HG03095 (cell line): ENCODE data around the gene ARHGAP18.
"Not testable (repeated sequence)": the region's sequence is repeated elsewhere in the genome, so short reads cannot be mapped to it uniquely, and the experiment has no call there.

Experiments
- ATAC-seq: cut with Tn5 transposase; IDR thresholded peaks from one replicate; pipeline ENCODE4 v1.9.1; 2021; ENCODE audit warnings: moderate library complexity; ENCODE audit not compliant: unreplicated experiment

Gene ARHGAP18

DNA sequence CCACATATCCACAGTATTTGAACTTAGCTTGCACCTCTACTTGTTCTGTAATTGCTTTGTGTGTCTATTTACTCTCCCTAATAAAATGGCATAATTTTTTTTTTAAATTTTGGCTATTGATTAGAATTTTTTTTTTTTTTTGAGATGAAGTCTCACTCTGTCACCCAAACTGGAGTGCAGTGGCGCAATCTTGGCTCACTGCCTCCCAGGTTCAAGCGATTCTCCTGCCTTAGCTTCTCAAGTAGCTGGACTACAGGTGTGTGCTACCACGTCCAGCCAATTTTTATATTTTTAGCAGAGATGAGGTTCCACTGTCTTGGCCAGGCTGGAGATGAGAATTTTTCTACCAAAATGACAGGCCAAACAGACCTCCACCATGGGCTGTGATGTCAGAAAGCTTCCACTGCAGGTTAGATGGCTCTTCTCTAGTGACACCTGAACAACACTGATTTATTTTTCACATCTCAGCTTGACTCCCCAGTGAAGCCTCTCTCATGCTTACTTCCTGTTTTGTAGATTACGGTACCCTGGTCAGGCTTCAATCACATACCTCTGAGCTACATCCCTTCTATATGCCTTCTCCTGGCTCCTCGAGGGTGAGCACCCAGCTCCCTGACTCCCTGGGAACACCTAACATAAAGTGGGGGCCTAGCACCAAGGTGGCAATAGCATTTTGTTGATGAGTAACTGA is 112.8 kb downstream of the ARHGAP18 start:
- no peak for ATAC-seq

DNA sequence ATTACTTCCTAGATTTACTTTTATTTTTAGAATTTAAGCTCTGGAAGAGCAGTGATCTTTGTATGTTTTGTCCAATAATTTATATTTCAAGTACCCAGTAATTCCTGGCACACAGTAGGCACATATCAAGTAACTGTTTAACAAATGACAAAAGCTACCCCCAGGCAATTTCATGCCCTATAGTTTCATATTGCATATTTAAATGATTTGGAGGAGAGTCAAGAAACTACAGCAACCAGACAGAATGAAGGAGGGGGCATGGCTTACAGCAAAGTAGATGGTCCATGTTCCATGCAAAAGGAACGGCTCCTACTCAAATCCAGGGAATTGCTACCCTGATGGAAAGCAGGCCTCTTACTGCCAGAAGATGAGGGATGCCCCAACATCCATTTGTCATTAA is 113.5 kb downstream of the ARHGAP18 start:
- ATAC-seq, result no peak

DNA sequence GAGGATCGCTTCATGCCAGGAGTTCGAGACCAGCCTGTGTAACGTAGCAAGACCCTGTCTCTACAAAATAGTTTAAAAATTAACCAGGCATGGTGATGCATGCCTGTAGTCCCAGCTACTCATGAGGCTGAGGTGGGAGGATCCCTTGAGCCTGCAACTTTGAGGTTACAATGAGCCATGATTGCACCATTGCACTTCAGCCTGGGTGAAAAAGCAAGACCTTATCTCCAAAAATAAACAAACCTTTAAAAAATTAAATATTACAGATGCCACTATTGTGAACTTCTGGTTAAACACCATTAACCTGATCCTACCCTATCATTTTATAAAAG is 116.8 kb downstream of the ARHGAP18 start:
- no peak for ATAC-seq

DNA sequence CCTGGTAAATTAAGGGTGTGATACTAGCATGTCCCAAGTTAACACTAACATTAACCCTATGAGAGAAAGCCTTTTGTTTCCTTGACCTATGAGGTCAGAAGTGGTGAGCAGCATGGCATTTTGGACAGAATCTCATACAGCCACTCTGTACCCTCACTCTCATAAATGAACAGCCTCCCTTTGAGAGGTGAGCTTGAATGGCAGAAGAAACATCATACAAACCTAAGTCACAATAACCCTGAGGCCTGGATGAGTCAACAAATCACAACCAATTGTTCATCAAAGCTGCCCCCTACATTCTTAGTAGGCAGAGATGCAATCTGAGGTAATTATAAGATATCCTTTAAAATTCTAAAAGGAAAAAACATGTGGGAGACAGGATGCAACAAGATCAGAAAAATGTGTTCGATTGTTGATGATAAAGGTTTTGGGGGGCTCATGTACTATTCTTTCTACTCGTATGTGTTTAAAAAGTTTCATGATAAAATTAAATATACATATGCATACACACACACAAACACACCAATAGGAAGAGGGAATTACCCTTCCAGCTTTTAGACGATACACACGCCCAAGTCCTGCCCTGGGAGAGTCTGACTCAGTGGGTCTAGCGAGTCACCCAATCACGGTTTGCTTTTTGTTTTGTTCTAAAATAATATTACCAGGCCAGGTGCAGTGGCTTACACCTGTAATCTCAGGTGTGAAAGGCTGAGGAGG is 117.3 kb downstream of the ARHGAP18 start:
- no peak for ATAC-seq

DNA sequence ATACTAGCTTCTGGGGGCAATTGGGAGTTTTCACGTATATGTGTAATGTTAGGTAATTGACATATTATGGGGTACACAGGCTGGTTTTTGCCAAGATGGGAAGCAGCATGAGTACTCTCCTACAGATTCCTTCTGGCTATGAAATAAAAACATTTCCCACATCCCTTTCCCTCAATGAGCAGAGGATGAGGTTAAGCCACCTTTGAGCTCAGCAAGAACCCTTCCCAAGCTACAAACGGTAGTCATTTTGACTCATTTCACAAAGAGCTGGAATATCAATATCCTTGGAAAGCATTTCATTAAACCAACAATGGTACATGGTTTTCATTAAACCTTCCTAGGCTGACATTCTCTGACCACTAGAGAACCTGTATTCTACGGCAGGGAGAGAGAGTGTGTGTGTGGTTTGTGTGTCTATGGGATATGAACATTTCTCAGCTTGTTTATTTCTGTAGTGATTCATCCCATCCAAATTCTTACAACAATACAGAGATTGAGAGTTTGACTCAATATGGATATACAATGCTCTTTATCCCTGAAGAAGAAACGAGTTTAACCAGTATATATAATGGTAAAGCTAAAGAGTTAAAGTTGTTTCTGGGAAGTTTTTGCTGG is 119.5 kb downstream of the ARHGAP18 start:
- no peak for ATAC-seq

DNA sequence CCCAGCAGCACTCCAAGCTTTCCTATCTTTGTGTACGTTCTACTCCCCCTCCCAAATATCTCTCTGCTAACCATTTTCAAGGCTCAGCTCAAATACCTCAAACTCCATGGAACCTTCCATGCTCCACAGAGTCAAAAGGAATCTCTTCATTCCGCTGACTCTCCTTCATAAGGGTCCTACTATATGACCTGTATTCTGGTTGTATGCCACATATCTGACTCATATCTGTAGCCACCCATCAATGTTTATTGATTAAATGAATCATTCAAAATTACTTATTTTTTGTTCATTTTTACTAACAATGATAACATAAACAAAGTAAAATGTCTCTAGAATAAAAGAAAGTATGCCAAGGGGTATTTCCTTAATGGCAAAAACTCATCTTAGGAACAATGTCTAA is 123.2 kb downstream of the ARHGAP18 start:
- ATAC-seq, result no peak

DNA sequence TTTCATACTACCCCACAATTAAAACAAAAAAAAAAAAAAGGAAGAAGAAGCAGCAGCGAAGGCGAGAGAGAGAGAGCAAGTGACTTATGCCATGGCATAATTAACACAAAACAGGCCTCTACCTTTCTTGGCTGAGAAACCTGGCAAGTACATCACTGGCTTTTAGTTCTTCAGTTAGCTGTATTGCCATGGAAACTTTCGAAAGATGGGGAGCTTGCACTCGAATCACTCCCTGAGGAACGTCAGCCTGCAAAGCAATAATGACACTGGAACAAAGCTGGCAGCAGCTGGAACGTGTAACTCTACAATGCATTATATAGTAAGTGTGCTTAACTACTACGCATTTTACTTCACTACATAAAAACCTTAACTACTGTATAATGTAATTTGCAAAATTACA is 126.1 kb downstream of the ARHGAP18 start:
- no peak for ATAC-seq

DNA sequence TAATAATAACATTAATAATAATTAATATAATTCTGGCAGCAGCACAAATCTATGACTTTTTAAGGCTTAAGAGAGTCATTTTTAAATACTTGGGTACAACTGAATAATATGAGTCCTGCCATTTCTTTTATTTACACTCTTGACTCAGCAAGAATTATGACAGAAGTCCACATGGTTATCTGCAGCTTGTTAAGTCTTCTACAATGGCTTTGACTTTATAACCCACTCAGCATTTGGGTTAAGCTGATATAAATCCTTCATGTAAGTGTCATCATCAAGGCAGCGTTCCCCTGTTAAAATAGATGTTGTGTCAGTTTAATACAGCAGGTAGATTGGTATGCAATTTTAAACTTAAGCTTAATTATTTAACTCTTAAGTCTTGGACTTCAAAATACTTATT is 131.7 kb downstream of the ARHGAP18 start:
- ATAC-seq, result no peak

DNA sequence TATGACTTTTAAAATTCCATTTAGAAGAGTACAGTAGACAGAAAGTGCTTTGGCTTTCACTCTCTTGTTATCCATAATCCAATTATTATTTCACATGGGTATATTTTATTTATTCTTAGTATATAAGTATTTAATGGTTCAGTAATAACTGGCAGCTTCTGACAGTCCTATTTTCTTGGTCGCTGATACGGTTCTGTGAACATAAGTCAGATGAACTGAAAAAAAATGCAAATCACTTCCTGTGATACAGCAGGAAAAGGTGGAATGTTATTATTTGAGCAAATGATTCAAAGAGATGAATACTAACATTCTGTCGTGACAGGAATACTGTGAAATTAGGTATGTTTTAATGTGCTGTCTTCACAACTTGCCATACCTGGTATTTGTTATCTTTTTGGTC is 132.3 kb downstream of the ARHGAP18 start:
- no peak for ATAC-seq

DNA sequence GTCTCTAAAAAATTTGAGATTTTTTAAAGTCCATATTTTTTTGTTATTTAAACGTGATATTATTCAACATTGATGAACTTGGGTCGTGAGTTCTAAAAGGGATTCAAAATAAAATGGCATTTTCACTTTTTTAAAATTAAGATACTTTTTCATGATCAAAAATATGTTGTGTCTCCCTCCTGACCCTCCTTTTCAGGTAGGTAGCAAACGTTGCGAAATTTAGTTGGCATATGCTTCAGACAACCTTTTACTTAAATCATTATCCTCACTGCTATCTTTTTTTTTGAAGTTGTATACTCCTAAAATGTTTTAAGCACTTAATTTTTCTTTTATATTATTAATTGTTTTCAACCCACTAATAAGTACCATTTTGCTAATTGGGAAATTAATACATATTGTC is 133.5 kb downstream of the ARHGAP18 start:
- ATAC-seq, result no peak

DNA sequence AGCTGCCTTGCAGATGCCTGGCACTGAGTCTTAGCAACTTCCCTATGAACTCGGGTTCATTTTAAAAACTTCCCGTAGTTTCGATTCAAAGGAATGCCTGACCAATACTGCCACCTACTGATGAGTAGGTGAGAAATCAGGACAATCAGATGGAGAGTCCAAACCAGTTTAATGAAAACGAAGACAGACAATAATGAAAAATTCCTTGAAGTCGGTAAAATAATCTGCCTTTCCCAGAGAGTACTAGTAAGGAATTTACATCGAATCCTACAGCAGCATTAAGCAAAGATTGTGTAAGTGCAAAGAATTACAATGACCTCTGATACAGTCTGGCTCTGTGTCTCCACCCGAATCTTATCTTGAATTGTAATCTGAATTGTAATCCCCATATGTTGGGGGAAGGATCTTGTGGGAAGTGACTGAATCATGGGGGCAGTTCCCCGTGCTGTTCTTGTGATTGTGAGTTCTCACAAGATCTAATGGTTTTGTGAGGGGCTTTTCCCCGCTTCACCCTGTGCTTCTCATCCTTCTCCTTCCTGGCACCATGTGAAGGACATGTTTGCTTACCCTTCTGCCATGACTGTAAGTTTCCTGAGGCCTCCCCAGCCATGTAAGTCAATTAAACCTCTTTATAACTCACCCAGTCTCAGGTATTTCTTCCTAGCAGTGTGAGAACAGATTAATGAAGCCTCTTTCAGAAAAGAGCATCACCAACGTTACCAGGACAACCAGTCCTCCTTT is 134.4 kb downstream of the ARHGAP18 start:
- ATAC-seq, result no peak

DNA sequence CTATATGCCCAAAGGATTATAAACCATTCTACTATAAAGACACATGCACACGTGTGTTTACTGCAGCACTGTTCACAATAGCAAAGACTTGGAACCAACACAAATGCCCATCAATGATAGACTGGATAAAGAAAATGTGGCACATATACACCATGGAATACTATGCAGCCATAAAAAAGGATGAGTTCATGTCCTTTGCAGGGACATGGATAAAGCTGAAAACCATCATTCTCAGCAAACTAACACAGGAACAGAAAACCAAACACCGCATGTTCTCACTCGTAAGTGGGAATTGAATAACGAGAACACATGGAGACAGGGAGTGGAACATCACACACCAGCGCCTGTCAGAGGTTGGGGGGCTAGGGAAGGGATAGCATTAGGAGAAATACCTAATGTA is 135.4 kb downstream of the ARHGAP18 start:
- ATAC-seq, result not testable (repeated sequence)

DNA sequence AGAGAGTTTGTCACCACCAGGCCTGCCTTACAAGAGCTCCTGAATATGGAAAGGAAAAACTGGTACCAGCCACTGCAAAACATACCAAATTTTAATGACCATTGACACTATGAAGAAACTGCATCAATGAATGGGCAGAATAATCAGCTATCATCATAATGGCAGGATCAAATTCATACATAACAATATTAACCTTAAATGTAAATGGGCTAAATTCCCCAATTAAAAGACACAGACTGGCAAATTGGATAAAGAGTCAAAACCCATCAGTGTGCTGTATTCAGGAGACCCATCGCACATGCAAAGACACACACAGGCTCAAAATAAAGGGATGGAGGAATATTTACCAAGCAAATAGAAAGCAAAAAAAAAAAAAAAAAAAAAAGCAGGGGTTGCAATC is 139.0 kb downstream of the ARHGAP18 start:
- ATAC-seq, result not testable (repeated sequence)

DNA sequence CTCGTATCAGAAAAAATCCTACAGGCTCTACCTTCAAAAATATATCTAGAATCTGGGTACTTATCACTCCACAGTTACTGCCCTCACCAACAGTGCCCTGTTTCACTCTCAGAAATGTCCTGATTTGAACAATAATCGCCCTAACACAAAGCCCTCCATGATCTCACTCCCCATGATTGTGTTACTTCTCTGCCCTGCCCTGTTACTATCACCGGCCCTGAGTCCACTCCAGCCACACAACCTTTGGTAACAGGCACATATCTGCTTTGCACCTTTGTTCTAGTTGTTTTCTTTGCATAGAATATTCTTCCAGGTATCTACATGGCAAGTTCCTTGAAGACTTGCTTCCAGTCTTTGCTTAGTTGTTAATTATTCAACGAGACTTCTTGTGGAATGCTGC is 142.0 kb downstream of the ARHGAP18 start:
- ATAC-seq, result no peak

DNA sequence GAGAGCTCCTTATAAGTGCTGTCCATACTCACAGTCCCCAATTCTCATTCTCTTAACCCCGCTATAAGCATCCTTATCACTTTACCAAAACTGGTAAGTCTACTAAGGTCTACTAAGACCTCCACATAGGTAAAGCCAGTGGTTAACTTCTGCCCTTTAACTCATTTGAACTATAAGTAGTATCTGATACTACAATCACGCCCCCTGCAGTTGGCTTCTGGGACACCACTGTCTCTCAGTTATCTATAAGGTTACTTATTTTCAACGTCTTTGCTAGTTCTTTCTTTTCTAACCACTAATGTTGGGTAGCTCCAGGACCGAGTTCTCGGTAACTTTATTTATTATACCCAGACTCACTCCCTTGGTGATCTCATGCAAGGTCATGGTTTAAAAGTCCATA is 142.6 kb downstream of the ARHGAP18 start:
- ATAC-seq, result no peak

DNA sequence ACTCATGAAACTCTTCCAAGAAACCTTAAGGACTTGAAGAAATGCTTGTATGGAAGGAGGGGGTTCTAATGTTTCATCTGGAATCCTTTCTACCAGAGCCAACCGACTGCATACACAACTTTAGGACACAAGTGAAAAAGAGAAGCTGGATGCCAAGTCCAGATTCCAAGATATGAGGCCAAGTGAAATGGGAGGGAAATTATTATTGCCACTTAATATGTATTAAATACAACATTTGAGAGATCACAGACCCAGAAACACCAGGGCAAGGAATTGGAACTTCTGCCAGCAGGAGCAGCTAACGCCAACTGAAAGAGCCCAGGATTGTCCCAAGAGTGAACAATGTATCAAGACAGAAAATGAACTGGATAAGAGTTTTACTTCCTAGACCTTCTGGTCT is 144.2 kb downstream of the ARHGAP18 start:
- ATAC-seq, result no peak

DNA sequence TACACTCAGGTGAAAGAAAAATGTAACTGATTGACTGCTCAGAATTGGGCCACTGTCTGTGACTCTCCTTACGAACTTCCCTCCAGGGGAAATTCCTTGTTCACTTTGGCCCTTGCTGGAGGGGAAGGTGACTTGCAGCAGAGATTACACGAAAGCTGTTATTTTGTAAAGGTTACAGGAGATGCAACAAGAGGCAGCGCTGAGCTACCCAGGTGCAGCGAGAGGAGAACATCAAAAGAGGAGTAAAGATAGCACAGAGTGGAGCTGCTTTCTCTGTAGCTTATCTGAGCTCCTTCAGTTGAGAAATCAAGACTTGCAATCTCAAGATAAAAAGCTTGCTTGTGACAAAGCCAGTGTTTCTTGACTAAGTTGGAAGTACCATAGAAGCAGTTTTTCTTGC is 144.6 kb downstream of the ARHGAP18 start:
- no peak for ATAC-seq

DNA sequence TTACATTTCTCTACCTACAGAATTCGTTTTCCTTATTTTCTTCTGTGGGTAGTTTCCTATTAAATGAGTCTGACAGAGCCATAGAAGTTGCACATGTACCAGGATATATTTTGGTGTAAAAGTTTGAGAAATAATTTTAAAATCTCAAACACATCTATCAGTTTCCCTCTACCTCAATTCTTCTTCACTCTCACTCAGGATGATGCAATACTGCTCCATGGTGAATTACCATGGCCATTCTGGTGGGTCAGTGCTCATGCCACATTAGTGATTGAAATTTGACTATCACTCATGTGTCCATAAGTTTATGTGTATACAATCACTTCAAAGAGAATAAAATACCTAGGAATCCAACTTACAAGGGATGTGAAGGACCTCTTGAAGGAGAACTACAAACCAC is 151.7 kb downstream of the ARHGAP18 start:
- no peak for ATAC-seq

DNA sequence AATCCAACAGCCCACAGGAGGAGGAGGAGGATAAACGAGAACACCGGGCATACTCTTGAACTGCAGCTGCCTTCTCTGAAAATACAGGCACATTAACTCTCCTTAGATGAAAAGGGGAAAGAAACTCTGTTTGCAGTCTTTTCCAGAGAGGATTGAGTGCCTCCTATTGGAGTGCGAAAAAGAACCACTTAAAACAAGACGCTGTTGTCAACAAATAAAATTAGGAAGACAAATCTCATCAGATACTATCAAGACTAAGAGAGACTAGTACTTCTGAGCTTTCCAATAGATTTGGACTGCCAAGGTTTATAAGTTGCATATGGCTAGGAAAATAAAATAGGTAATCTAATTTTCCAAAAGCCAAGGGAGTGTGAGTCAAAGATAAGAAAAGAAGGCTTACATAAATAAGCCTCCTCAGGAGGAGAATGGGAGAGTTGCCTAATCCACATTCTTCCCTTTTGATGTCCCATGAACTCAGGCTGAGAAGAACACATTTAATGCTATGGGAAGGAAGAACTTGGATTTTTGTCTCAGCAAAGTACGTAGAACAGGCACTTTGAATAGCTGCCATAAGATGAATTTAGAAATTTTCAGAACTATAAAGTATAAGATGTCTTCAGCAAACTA is 154.7 kb downstream of the ARHGAP18 start:
- ATAC-seq, result no peak

DNA sequence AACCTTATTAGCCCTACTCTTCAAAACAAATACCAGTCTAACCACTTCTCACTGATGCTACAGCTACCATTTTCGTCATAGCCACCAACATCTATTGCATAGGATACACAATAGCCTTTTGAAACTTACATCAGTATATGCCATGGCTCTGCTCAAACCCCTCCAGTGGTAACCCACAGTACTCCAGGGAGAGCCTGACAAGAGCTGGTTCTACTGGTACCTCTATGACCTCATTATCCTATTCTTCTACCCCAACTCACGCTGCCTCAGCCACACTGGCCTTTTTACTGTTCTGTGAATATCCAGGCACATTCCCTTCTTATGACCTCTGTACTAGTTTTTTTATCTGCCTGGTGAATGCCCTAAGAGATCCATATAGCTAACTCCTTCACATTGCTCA is 157.6 kb downstream of the ARHGAP18 start:
- no peak for ATAC-seq

DNA sequence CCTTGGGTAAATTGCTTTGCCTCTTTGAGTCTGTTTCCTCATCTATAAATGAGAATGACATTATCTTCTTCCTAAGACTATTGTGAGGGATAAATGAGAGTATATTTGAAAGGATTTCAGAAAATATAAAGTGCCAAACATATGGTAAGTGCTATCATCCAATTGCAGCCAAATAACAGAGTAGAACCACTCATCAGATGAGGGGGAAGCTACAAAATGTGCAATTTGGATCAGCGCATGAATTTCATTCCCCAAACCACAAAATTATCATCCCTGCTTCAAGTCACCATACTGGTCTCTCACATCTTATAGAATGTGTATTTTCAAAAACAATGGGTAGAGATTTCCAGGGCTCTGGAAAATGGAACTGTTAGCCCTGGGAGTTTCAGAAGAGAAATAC is 158.5 kb downstream of the ARHGAP18 start:
- ATAC-seq, result no peak
